Mucosa of descending colon (tissue), 3 donors: Measurements from ENCODE around the gene ATG101. TPM values are rescaled to one million over a fixed set of nuclear protein-coding genes. Genes with fewer than 3 reads are reported as not detected.
A peak's percentile ranks its signal among the peaks of the same experiment; 100 is the strongest.

ENCODE experiments used
- ATAC-seq: fragments of 200-7000 bp; cut with Tn5 transposase; one replicate; pipeline ENCODE4 v1.9.1; 2020; ENCODE audit warnings: mild to moderate bottlenecking, moderate library complexity
- DNase-seq, 3 donors: peaks; one replicate each; pipeline ENCODE4 v3.0.0-alpha.2; 2020
- H3K36me3 ChIP-seq: fragments of 200-600 bp; one replicate; pipeline ENCODE4 v1.8.0; 2021; ENCODE audit warnings: low read depth, mild to moderate bottlenecking
- H3K4me1 ChIP-seq: fragments of 200-600 bp; one replicate; pipeline ENCODE4 v1.8.0; 2021; ENCODE audit warnings: low read depth, mild to moderate bottlenecking
- H3K4me3 ChIP-seq: fragments of 200-600 bp; one replicate; pipeline ENCODE4 v1.8.0; 2021; ENCODE audit warnings: mild to moderate bottlenecking
- H3K9me3 ChIP-seq: fragments of 200-600 bp; one replicate; pipeline ENCODE4 v1.8.0; 2021; ENCODE audit warnings: mild to moderate bottlenecking
- intact Hi-C, 2 donors: fragments of 100-400 bp; cut with DNase I in 1 of 2; cut with micrococcal nuclease in 1 of 2; formaldehyde crosslinking; loops; one replicate each; pipeline versions ENCODE4 v1.11.0 to v1.11.1; 2022; cut with DNase I, micrococcal nuclease
- total RNA-seq, 3 donors: library from RNA; stranded (reverse); fragmentation: NEBNext Ultra II Directional in 2 of 3; extraction: Animal tissue kit (Norgen Biotek cat#: 25700) in 2 of 3; gene quantifications; one replicate each; pipeline versions ENCODE4 v1.2.1 to v1.2.4, GENCODE V29; 2021 to 2023
- TF ChIP-seq, protein P1 (sequence below): fragments of 200-600 bp; IDR thresholded peaks from one replicate; pipeline ENCODE4 v1.8.0; 2022; ENCODE audit warnings: antibody characterized with exemption, mild to moderate bottlenecking
- donor health status: DM: no; HTN: no; CAD: no; lungs with moderate emphysema.
- donor health status: DM: no; HTN: no; CAD: no.
- donor health status: DM: no; HTN: yes; CAD: no.

ATG101 gene
- total RNA-seq, 3 donors from 2014 or later: 30.1 to 37.5 (median 33.0) TPM

DNA sequence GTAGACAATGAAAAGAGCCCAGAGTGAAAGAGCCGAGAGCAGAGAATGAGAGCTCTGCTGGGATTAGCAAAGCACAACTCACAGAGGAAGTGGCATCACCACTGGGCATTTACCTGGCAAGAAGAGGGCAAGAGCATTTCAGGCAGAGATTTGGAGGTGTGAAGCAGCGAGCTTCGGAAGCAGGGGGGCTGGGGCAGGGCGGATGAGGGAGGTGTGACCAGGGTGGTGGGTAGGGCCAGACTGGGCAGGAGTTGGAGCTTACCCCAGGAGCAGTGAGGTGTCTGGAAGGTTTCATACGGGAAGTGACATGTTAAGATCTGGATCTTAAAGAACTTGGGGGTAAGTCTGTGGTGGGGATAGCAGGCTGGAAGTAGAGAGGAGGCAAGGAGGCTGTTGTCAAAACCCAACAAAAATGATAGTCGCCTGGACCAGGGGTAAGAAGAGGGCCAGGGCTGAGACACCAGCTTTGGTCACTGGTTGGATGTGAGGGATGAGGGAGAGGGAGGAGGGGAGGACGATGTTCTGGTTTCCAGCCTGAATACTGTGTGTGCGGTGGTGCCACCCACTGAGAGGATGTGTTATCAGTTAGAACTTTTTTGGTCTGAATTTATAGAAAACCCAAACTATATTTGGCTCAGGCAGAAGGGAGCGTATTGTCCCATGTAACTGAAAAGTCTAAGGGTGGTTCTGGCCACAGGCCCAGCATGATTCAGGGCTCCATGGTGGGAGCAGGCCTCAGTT, 14.9 kb downstream of the ATG101 start:
- H3K36me3 ChIP-seq: no peaks in the 10 kb centered on the region
- peaks cover 9% of the 10 kb centered on the region for H3K4me1 ChIP-seq
- intact Hi-C loops: loop anchor here (5.0 kb wide), 1 partner anchor 57 kb away; no protein-coding TSS in a partner anchor
- H3K4me3 ChIP-seq: no peak overlapping the region
- DNase-seq (no peak), ATAC-seq (no peak)
- H3K9me3 ChIP-seq: no peaks in the 10 kb centered on the region
- TF ChIP-seq, protein P1, sequence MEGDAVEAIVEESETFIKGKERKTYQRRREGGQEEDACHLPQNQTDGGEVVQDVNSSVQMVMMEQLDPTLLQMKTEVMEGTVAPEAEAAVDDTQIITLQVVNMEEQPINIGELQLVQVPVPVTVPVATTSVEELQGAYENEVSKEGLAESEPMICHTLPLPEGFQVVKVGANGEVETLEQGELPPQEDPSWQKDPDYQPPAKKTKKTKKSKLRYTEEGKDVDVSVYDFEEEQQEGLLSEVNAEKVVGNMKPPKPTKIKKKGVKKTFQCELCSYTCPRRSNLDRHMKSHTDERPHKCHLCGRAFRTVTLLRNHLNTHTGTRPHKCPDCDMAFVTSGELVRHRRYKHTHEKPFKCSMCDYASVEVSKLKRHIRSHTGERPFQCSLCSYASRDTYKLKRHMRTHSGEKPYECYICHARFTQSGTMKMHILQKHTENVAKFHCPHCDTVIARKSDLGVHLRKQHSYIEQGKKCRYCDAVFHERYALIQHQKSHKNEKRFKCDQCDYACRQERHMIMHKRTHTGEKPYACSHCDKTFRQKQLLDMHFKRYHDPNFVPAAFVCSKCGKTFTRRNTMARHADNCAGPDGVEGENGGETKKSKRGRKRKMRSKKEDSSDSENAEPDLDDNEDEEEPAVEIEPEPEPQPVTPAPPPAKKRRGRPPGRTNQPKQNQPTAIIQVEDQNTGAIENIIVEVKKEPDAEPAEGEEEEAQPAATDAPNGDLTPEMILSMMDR: no peak

DNA sequence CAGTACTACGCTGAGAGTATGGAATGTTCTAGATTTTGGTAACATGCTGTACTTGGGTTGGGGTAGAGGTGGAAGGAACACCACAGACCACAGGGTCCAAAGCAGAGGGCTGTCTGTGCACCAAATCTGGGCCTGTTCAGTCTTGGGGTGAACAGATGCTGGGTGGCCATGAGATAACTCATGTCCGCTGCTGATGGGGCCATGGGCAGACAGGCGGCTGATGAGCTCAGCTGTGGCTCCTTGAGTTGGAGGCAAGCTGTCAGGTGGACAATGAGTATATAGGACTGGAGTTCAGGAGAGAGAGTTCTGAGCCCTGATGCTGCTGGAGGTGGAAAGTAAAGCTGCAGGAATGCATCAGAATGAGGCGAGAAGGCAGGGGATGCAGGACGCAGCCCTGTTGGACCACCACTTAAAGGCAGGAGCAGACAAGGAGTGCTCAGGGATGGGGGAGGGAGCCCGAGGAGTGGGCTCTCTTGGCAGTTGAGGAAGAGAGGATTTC, 16.0 kb downstream of the ATG101 start:
- intact Hi-C loops: no loop called here
- no peaks in the 10 kb centered on the region for H3K9me3 ChIP-seq
- peaks cover 9% of the 10 kb centered on the region for H3K4me1 ChIP-seq
- no peak for DNase-seq
- no peaks in the 10 kb centered on the region for H3K36me3 ChIP-seq
- ATAC-seq: no peak
- H3K4me3 ChIP-seq: no peak overlapping the region
- TF ChIP-seq, protein P1: no peak

DNA sequence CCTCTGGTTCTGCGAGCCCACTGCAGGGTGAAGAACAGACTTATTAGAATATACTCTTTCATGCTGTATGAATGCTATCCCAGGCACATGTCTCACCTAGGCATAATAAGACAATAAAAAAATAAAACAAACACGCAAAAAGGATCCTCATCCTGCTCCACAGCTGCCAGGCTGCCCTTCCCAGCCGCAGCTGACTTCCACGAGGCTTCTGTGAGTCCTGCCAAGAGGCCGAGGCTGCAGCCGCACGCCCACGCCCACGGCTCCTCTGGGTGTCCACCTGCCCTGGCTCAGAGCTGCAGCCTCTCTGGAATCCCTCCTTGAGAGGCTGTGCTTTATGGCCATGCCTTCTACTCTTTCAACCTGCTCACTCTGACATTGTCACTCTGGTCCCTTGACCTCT, 16.6 kb downstream of the ATG101 start:
- peak; percentile 72 for ATAC-seq
- intact Hi-C loops: no loop called here
- Histone ChIP-seq H3K9me3 (no peaks in the 10 kb centered on the region), H3K36me3 (no peaks in the 10 kb centered on the region), H3K4me1 (peaks cover 8% of the 10 kb centered on the region), H3K4me3 (no peak overlapping the region)
- TF ChIP-seq, protein P1: no peak
- DNase-seq: peak; percentile 64 to 66 (median 65)

DNA sequence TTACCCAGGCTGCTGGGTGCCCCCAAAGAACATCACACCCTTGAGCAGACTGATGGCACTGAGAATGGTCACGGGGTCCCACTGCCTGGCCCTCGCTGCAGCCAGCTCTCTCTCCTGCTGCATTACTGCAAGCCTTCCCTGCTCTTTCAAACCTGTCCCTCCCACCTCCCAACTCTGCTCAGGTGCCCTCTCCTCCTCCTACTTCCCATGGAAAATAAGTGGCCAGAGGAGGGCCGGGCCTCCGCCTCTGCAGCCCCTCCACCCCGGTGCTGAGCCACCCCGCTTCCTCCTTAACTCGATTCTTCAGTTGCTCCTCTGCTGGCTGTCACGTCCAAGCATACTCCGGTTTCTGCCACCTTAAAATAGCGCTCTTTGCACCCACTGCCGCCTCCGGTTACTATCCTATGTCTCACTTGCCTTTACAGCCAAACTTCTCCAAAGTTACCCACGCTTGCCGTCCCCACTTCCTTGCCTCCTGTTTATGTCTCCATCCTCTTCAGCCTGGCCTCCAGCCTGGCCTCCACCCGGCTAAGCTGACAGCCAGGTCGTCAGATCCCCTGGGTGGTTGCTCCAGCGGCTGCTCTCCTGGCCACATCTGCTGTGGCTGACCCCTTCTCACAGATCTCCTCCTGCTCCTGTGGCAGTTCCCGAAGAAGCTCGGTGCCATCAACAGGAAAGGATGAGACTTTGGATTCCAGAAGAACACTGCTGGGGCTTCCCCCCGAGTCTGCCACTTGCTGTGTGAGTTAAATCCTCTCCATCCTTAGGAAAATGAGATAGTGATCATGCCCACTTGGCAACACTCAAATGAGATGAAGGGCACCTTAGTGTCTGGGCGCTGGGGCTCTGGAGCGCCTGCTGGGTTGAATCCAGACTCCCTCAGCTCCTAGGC, 17.4 kb downstream of the ATG101 start:
- H3K4me3 ChIP-seq: no peak overlapping the region
- no peaks in the 10 kb centered on the region for H3K36me3 ChIP-seq
- DNase-seq: no peak
- ATAC-seq: no peak
- peaks cover 11% of the 10 kb centered on the region for H3K4me1 ChIP-seq
- no peaks in the 10 kb centered on the region for H3K9me3 ChIP-seq
- intact Hi-C loops: no loop called here
- TF ChIP-seq, protein P1: no peak

DNA sequence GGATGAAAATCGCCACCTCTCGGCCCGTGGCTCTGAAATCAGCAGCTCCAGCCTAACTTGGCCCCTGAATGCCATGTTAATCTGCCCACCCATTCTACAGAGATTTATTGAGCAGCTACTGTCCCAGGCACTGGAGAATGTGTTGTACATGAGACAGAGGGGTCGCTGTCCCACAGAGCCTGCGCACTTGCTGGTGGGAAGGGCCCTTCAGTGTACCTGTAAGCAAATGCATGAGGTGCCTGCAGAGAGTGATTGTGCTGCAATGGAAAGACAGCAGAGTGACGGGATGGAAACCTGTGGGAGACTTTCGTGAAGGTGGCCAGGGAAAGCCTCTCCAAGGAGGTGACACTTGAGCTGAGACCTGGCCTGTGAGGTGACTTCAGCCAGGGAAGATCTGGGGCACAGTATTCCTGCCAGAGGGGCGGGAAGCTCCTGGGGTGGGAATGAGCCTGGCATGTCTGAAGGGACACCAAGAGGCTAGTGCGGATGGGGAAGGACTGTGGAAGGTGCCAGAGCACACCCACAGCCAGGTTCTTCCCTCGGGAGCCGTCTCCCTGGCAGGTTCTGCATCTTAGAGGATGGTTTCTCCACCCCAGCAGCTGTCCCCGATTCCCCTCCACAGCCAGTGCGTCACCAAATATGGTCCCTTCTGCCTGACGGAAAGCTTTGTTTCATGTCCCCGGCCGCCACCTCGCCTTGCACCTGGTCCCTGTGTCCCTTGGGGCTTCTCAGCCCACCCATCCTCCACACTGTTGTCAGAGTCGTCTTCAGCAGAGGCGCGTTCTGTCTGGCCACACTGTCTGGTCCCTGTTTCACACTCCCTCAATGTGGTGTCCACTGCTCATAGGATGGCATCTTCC, 18.4 kb downstream of the ATG101 start:
- ATAC-seq (no peak), DNase-seq (no peak)
- TF ChIP-seq, protein P1: no peak
- intact Hi-C loops: no loop called here
- Histone ChIP-seq H3K9me3 (no peaks in the 10 kb centered on the region), H3K4me3 (no peak overlapping the region), H3K36me3 (no peaks in the 10 kb centered on the region), H3K4me1 (peaks cover 20% of the 10 kb centered on the region)
